Measurements from ENCODE around the gene RACGAP1. TPM values are rescaled to one million over a fixed set of nuclear protein-coding genes. Genes with fewer than 3 reads are reported as not detected.
A peak's percentile ranks its signal among the peaks of the same experiment; 100 is the strongest.

RACGAP1 gene
- total RNA-seq, 3 donors from 2014 or later, result 16.0 to 45.5 (median 34.4) TPM

- ATAC-seq (peak; percentile 86), DNase-seq (peak; percentile 61 to 80 (median 69))
- no peaks in the 10 kb centered on the region for H3K9me3 ChIP-seq
- no peaks in the 10 kb centered on the region for H3K36me3 ChIP-seq (ENCODE audit: low read depth)
- H3K4me3 ChIP-seq, result no peak overlapping the region
- peaks cover 6% of the 10 kb centered on the region for H3K4me1 ChIP-seq (ENCODE audit: low read depth)
- no peak for TF ChIP-seq CTCF (IDR thresholded peaks at IDR 0.05)
- intact Hi-C loops (cut with DNase I, micrococcal nuclease), result no loop called here
Observed at GRCh38 chr12:49942921-49943624, 82.2 kb downstream of the RACGAP1 start.

DNA sequence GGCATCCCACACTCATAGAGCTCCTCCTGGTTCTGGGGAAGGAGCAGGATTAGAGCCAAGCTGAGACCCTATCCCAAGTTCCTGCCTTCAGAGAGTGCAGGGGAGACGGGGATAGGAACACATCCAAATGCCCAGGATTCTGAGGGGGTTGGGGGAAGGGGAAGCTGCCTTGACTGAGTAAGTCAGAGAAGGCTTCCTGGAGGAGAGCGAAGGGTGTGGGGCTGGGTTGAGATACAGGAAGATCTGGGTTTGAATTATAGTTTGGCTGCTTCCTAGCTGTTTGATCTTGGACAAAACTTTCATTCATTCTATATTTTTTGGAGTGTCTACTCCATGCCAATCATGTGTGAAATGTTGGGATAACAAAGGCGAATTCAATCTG, 82.8 kb downstream of the RACGAP1 start:
- TF ChIP-seq CTCF (IDR thresholded peaks at IDR 0.05), result no peak
- no peak for ATAC-seq
- Histone ChIP-seq H3K4me3 (no peak overlapping the region), H3K4me1 (ENCODE audit: low read depth) (peaks cover 6% of the 10 kb centered on the region), H3K36me3 (ENCODE audit: low read depth) (no peaks in the 10 kb centered on the region), H3K9me3 (no peaks in the 10 kb centered on the region)
- no peak for DNase-seq
- intact Hi-C loops (cut with DNase I, micrococcal nuclease), result no loop called here

GRCh38 chr12:49941556-49942511, 83.5 kb downstream of the RACGAP1 start:
- intact Hi-C loops (cut with DNase I, micrococcal nuclease), result no loop called here
- no peak overlapping the region for H3K4me3 ChIP-seq
- TF ChIP-seq CTCF (IDR thresholded peaks at IDR 0.05), result no peak
- H3K36me3 ChIP-seq (ENCODE audit: low read depth), result no peaks in the 10 kb centered on the region
- DNase-seq, result no peak
- ATAC-seq, result no peak
- peaks cover 6% of the 10 kb centered on the region for H3K4me1 ChIP-seq (ENCODE audit: low read depth)
- H3K9me3 ChIP-seq, result no peaks in the 10 kb centered on the region

DNA sequence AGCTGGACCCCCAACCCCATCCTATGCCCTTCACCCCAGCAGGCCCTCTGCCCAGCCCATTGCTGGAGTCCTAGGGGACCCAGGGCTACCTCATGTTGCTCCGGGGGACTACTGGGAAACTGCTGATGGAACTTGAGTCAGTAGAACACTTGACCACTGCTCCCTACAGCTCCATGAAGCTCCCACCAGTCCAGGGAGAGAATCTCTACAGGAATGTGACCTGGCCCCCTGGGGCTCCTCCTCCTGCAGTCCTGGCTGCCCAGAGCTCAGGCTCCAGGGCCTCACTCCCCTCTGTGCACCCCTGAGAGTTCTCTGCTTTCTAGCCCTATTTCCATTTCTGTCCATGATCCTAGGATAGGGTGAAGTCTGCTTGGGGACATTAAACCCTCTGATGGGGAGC, 85.6 kb downstream of the RACGAP1 start:
- Histone ChIP-seq H3K9me3 (no peaks in the 10 kb centered on the region), H3K4me1 (ENCODE audit: low read depth) (peaks cover 6% of the 10 kb centered on the region), H3K36me3 (ENCODE audit: low read depth) (no peaks in the 10 kb centered on the region), H3K4me3 (no peak overlapping the region)
- DNase-seq (no peak), ATAC-seq (no peak)
- no peak for TF ChIP-seq CTCF (IDR thresholded peaks at IDR 0.05)
- intact Hi-C loops (cut with DNase I, micrococcal nuclease), result no loop called here

- ATAC-seq, result no peak
Observed at GRCh38 chr12:49939307-49939706, 86.0 kb downstream of the RACGAP1 start.

More at GRCh38 chr12:49939307-49939706, 86.0 kb downstream of the RACGAP1 start:
- no peak for TF ChIP-seq CTCF (IDR thresholded peaks at IDR 0.05)
- peaks cover 6% of the 10 kb centered on the region for H3K4me1 ChIP-seq (ENCODE audit: low read depth)
- H3K4me3 ChIP-seq, result no peak overlapping the region
- H3K36me3 ChIP-seq (ENCODE audit: low read depth), result no peaks in the 10 kb centered on the region
- no peak for DNase-seq
- intact Hi-C loops (cut with DNase I, micrococcal nuclease), result no loop called here
- no peaks in the 10 kb centered on the region for H3K9me3 ChIP-seq

Other genes with a start within 250 kb of the RACGAP1 start
- 10 to 100 TPM in 1 of 3 donors, 1 to 10 TPM in 2; 2.5 to 17.7 (median 4.7) TPM for gene NCKAP5L, start 197.1 kb downstream of the RACGAP1 start, total RNA-seq
- gene BCDIN3D, start 182.4 kb downstream of the RACGAP1 start, total RNA-seq, result 1 to 10 TPM; 3.0 to 5.0 (median 3.7) TPM
- gene FAIM2, start 121.6 kb downstream of the RACGAP1 start, total RNA-seq, result 10 to 100 TPM in 1 of 3 donors, 1 to 10 TPM in 1, under 1 TPM in 1; 0.67 to 12.9 (median 2.5) TPM
- gene AQP2, start 74.8 kb downstream of the RACGAP1 start, total RNA-seq, result not detected
- not detected for gene AQP5, start 63.6 kb downstream of the RACGAP1 start, total RNA-seq
- gene AQP6, start 52.5 kb downstream of the RACGAP1 start, total RNA-seq, result under 1 TPM in 1 of 3 donors, not detected in 2; 0.54 TPM
- gene ASIC1, start 32.1 kb upstream of the RACGAP1 start, total RNA-seq, result 1 to 10 TPM in 2 of 3 donors, under 1 TPM in 1; 0.35 to 9.9 (median 1.7) TPM
- gene SMARCD1, start 59.8 kb upstream of the RACGAP1 start, total RNA-seq, result 10 to 100 TPM; 34.2 to 44.9 (median 38.9) TPM
- 1 to 10 TPM; 1.7 to 4.1 (median 1.9) TPM for gene GPD1, start 78.5 kb upstream of the RACGAP1 start, total RNA-seq
- gene COX14, start 86.7 kb upstream of the RACGAP1 start, total RNA-seq, result 10 to 100 TPM; 72.2 to 89.8 (median 74.9) TPM
- 10 to 100 TPM; 21.0 to 26.2 (median 23.0) TPM for gene CERS5, start 141.9 kb upstream of the RACGAP1 start, total RNA-seq